HK-2 (cell line): ENCODE measurements around the gene GOT2.
A peak's percentile ranks its signal among the peaks of the same experiment; 100 is the strongest.
"Not testable (repeated sequence)": the region's sequence is repeated elsewhere in the genome, so short reads cannot be mapped to it uniquely, and the experiment has no call there.

ENCODE experiments used
- DNase-seq: peaks from one replicate; pipeline ENCODE4 v3.0.0-alpha.2; 2018; ENCODE audit not compliant: unreplicated experiment

Gene GOT2

DNA sequence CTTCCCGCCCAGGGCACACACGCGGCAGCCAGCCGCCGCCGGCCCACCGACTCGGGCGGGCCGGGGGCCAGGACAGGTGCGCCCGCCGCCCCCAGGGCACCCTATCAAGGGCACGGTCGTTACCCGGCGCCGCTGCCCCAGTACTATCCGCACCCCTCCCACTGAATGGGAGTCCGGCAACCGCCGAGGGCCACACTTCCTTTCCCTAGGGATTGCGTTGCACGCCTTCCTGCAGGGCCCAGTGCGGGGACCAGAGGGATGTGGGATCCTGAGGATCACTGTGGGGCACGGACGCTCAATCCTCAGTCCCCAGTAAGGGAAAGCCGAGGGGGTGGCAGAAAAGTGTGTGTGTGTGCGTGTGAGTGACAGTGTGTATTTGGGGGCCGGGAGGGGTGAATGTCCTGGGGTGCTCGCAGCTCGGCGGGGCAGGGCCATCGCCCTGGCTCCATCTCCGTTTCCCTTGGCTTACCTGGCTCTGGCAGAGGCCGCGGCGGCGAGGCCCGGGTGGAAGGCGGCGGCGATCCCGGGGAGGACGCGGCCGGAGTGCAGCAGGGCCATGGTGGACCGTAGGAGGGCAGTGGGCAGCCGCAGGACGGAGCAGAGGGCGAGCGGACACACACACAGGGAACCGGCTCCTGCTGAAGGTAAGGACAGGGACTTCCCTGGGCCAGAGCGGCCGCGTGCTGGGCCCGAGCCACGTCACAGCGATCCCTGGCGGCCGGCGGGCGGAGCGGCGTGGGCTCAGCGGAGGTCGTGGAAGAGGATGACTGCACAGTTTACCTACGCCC, at the start of gene GOT2:
Gene GOT2, minus strand, starts transcription at position 646 of the 788 bp plus-strand sequence. Its CDS starts 88 bp downstream, at position 558.
- peak; percentile 92 for DNase-seq

DNA sequence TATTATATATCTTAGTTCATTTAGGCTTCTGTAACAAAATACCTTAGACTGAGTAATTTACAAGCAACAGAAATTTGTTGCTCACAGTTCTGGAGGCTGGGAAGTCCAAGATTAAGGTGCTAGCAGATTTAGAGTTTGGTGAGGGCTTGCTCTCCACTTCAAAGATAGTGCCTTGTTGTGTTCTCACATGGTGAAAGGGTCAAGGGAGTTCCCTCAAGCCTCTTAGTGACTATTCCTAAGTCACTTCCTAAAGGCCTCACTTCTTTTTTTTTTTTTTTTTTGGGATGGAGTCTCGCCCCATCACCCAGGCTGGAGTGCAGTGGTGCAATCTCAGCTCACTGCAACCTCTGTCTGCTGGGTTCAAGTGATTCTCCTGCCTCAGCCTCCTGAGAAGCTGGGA, 45.2 kb upstream of the GOT2 start:
- not testable (repeated sequence) for DNase-seq

DNA sequence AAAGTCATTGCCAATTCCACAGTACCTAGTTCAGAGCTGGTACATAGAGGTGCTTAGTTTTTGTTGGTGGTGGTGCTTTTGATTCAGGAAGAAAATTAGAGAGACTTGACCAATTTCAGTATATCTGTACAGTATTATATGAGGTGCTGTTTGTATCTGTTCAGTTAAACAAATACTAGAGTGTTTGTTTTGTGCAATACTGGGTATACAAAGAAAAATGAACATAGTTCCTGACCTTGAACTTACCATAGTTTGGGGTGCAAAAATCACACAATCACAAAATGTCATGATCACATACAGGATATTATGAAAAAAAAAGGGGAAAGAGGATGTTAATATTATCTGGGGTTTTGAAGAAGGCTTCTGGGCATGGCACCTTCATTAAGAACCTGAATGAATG, 39.8 kb upstream of the GOT2 start:
- no peak for DNase-seq

DNA sequence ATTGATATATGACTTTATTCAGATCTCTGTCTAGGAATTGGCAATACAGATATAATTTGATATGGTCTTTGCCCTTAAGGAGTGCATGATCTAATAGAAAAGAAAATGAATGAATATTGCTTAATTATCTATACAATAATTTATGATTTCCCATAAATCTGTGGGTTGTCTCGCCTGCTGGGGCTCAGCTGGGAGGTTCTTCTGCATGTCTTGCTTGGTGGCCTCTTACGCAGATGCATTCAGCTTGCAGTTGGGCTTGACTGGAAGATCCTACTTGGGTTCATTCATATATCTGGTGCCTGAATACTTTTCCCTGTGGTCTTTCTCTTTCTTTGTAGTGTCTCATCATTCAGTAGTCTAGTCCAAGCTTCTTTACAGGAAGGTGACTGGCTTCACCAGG, 34.0 kb upstream of the GOT2 start:
- DNase-seq, result no peak

DNA sequence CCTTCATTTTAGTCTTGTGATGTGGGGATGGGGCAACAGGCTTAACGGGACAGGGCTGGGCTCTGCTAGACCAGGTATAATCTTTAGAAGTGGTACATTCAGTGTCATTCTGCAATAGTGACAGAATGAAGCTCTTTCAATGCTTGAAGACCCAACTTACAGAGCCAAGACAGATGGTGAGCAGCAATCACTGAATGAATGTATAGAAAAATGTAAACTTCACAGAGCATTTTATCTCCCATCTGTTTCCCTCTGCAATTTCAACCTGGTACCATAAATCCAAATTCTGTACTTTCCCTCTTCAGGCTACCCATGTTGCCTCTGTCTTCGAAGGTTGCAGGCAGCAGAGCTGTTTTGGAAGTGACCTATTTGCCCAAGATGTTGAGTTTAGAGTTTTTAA, 33.5 kb upstream of the GOT2 start:
- DNase-seq, result no peak

DNA sequence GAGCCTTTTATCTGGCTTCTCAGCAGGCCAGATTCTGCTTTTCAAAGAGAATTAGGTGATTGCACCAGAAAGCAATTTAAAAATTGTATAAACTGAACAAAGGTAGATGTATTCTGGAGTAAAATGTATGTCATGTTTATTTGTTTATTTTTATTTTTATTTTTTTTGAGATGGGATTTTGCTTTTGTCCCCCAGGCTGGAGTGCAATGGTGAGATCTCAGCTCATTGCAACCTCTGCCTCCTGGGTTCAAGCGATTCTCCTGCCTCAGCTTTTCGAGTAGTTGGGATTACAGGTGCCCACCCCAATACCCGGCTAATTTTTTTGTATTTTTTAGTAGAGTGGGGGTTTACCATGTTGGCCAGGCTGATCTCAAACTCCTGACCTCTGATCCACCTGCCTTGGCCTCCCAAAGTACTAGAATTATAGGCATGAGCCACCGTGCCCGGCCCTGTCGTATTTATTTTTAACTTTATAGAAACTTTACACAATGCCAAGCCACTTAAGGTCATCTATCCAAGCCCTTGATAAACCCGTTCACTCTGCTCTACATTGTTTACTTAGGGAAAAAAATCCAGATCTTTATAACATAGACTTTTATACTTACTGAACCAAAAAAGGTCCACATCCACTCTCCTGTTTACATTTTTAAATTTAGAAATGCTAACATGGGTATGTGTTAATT, 22.7 kb upstream of the GOT2 start:
- DNase-seq, result no peak

DNA sequence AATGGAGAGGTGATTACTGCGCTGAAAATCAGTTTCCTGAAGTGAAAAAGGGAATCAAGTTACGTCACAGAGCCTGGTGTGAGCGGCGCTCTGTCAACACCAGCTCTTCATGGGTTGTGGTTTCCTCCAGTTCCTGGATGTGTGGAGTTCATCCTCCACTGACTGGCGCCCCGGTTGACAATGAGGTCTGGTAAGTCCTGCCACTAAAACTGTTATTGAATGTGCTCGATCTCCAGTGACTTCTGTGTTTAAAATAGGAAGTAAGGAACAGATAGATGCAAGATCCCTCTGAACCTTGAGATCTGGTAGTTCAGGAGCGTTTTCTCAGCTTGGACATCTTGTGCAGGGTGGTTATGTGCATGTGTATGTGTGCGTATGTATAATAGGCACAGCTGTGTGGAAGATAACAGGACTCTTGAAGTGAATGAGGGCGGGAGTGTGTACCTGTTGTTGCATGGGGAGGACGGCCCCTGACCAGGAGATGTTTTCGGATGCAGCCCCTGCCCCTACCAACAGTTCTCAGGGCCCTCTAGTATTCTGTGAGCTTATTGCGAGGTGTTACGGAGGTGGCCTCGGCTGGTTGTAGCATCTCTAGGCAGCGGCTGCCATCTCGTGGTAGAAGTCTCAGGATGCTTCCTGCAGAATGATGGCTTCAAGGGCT, 22.0 kb upstream of the GOT2 start:
- peak; percentile 65 for DNase-seq

DNA sequence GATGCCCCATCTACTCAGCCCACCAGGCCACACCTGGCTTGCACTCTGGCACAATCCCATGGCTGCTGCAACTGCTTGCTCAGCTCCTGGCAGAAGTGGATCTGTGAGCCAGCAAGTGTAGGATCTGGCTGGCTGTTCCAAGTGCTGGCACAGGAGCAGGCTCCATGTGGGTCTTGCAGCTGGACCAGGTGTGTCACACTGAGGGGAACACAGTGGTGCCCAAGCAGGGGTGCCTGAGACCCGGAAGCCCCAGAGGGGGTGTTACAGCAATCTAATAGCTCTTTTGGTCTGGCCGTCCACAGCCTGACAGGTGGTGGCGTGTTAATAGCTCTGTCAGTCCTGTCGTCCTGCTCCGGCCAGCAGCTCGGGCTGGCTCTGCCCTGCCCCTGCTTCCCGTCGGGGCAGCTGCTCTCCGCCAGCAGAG, 19.6 kb upstream of the GOT2 start:
- no peak for DNase-seq

DNA sequence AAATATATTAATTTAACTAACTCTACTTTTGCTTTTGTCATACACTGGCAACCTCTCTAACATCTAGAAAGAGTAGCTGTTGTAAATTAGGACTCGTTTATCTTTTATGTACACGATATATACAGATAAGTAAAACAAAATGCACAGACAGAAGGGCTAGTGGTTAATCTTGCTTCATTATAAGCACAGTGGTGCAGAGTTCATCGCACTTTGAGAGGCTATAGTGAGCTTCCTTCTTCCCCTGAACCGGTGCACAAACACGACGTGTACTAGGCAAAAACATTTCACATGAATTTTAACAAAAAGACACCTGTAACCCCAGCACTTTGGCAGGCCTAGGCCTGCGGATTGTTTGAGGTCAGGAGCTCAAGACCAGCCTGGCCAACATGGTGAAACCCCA, 10.4 kb upstream of the GOT2 start:
- no peak for DNase-seq

DNA sequence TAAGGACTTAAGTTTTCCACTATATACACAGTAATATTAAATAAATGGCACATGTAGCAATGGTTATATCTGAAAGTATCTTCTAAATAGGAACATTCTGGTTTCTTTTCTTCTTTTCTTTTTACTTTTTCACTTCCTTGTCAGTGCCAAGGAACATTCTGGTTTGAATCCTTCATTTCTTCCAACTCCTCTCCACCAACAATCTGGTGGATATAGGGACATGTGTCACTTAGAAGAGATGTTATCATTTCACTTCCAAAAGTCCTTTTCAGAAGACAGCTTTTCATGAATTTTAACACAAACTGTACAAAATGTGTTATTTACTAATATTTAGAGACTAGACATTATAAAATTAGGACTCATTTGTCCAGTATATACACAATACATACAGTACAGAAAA, 7.9 kb upstream of the GOT2 start:
- no peak for DNase-seq

DNA sequence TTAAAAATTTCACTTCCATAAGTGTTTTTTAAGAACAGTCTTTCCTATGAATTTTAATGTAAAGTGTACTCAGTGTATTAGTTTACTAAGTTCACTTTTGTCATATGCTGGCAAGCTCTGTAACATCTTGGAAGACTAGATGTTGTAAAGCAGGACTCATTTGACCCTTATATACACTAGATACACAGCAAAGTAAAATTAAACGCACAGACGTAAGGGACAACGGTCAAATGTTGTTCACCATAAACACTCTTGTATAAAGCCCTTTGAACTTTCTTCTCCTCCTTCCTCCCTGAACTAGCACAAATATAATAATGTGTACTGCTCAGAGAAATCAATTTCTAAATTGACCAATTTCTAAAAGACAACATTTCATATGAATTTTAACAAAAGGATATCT, 7.0 kb upstream of the GOT2 start:
- no peak for DNase-seq

DNA sequence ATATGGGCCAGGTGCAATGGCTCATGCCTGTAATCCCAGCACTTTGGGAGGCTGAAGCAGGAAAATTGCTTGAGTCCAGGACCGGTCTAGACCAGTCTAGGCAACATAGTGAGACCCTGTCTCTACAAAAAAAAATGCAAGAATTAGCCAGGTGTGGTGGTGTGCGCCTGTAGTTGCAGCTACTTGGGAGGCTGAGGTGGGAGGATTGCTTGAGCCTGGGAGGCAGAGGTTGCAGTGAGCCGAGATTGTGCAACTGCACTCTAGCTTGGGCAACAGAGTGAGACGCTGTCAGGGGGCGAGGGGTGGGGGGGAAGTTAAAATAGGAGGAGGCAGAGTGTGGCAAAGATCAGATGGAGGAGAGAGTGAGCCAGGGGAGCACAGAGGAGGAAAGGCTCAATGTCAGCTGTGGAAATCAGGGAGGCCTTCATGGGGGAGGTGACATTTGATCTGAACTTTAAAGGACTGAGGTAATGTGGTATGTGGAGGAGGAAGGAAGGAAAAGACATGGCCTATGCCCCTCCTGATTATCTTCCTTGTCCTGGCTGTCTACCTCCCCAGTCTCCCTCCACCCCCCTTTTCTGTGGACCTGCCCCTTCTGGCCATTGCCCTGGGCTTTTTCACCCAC, 4.7 kb upstream of the GOT2 start:
- DNase-seq, result no peak

DNA sequence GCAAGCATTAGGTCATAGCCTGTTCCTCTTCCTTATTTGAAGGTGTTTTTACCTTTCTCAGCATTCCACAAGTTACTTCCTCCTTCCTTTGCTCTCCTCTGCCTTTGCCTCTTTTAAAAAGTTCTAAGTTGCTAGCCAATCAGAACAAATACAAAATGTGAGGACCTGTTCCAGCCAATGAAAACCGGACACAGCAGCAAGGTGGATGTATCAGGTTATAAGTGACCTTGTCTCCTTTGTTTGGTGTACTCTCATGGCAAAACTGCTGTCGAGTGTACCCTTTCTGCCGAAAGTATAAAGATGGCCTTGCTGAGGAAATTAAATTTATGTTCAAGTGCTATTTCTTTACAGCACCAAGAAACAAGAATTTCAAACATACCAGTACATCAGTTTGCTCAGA, 2.2 kb upstream of the GOT2 start:
- not testable (repeated sequence) for DNase-seq

DNA sequence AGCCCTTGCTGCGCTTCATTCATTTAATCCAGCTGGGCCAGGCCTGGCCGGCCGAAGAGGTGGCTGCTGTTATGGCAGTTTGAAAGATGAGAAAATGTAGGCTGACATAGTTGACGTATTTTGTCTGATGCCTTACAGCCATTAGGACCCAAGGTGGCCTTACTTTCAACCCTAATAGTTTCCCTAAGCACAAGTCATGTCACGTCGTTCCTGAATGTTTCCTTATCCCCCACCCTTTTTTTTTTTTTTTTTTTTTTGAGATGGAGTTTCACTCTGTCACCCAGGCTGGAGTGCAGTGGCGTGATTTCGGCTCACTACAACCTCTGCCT, 307 bp upstream of the GOT2 start:
- DNase-seq, result no peak

DNA sequence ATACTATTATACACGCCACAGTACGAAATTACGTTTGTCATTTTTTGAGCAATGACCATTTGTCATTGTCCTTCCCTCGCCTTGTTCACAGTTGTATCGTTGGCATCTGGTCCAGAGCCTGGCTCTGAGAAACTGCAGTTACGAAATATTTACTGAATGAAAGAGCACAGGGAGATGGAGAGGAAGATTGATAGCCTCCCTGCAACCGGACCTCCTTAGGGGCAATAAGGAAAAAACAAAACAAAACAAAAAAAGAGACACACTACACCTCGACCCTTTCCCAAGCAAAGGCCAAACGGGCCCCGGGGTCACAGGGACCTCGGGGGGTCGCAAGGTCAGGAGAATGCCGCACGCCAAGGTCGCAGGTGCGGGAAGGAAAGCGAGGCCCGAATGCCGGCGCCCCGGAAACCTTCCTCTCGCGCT, 857 bp downstream of the GOT2 start:
- DNase-seq, result no peak

DNA sequence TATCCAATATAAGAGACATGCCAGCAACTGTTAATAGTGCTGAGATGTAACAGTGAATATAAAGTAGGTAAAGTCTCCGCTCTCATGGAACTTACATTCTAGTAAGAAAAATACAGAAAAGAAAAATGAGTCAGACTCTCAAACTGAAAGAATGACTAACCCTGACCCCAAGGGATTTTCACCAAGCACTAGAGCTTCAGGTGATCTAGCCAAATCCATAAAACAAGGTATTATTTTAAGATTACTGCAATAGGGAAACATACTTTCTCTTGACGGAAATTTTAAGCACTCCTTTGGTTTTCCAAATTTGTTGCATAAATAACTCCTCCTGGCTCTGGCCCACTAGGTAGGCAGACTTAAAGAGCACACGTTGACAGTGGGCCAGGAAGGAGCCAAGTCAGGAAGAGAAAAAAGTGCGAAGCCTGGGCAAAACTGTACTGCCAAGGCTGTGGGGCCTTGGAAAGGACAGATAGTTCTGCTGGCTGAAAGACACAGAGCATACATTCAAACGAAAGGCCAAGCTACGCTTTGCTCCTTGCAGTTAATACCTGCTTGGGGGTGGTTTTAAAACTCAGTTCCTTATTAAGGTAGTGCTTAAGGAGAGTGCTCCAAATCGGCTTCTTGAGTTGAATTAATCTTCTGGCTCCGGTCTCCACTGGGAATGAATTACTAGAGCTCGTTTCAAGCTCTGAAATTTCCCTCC, 1.4 kb downstream of the GOT2 start:
- no peak for DNase-seq

DNA sequence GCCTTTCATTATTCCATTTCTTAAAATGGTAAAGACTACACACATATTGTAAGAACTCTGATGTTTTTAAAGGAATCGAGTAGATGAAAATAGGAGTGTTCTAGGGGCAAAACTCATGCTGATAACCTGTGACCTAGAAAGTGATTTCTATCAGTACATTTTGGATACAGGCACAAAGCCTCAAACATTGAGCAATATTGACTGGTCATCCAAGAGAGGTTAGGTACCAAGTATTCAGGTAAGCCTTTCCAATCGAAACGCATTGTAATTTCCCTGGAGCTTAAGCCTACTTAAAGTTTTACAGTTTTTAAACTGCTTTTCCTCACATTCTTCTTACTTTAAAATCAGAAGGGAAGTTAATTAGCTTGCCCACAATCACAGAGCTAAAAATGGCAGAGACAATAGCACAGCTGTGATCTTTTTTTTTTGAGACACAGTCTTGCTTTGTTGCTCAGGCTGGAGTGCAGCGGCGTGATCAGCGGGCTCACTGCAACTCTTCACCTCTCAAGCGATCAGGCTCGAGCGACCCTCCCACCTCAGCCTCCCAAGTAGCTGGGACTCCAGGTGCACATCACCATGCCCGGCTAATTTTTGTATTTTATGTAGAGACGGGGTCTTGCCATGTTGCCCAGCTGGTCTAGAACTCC, 3.3 kb downstream of the GOT2 start:
- DNase-seq, result no peak

DNA sequence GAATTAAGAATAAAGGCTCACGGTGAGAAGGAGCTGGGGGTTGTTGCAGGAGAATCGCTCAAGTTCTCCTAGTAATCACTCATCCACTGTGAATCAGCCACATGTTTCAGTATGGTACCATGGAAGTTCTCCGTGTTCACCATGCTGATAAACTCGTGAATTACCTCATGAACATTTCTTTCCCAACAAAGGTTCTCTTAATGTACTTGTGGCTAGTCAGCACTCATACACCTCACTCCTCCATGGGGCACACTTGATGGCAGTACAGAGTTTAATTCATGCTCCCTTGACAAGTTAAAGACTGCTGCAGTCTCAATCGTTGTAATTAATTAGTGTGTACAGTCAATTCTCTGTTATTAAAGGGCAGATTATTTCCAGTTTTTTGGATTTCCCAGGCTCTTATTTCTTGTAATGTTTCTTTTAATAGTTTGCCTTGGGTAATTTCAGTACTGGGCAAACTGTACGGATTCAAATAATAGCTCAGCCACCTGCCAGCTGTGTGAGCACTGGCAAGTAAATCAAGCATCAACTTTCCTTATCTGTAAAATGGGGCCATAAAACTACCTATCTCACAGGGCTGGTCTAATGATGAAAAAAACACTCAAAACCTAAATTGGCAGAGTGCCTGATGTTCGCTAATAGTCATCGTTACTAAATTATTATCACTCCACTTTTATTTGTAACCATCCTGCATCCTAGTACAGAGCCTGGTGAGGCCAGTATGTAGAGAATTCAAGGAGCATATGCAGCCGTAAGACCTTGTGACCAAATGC, 6.1 kb downstream of the GOT2 start:
- DNase-seq, result no peak

DNA sequence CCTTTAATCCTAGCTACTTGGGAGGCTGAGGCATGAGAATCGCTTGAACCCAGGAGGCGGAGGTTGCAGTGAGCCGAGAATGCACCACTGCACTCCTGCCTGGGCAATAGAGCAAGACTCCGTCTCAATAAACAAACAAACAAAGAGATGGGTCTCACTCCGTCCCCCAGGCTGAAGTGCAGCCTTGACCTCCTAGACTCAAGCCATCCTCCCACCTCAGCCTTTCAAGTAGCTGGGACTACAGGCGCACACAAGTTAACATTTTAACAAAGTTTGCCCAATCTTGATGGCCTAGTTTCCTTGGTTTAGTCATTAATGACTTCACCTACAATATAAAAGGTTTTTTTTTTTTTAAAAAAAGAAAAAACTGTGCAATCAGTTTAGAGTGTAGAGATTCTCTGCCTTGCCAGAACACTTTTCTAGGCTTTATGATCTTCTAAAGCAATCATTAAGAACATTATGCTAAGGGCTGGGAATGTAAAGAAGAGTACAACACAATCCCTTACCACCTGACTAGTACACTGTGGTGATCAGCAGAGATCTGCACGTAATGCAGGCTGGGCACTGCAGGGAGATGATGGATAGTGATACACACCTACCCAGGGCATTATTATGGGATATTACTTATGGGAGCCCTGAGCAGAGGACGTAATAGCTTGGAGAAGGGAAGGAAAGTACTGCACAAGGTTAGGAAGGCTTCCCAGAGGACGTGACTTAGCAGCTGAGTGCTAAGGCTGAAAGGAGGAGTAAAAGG, 6.9 kb downstream of the GOT2 start:
- DNase-seq, result no peak

DNA sequence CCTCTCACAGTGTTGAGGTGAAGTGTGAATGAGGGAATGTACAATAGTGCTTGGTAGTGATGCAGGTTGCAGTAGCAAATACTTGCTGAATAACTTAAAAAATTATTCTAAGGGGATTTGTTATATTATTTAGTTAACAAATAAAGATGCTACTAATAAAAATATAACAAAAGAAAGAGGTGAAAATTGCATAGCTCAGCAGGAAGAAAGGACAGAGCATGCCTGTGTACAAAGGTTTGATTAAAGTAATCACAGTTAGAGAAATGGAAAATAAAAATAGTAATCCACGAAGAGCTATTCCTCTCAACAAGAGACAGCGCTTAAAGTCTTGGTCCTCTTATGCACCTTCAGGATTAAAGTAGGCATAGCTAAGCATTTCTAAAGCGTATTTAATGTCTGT, 11.0 kb downstream of the GOT2 start:
- DNase-seq, result no peak
